Mesenteric fat pad (tissue), 1 donor: ENCODE data around the gene PRDM11. TPM values are rescaled to one million over a fixed set of nuclear protein-coding genes. Genes with fewer than 3 reads are reported as not detected.

ENCODE experiments used
- total RNA-seq: library from RNA; stranded (reverse); fragmentation: NEBNext Ultra II Directional; extraction: Animal tissue kit (Norgen Biotek cat#: 25700); gene quantifications from one replicate; pipeline ENCODE4 v1.2.1, GENCODE V29; 2021
- donor health status: DM: yes; HTN: yes; CAD: no.

The PRDM11 gene
- total RNA-seq, 1 donor from 2014 or later: 11.2 TPM

Other genes with a start within 250 kb of the PRDM11 start
- gene TP53I11, start 195.8 kb upstream of the PRDM11 start, total RNA-seq: 133 TPM
- not detected for gene SYT13, start 139.7 kb downstream of the PRDM11 start, total RNA-seq